HuH-7.5 (cell line): ENCODE measurements around the gene ASIP.

Source experiments
- DNase-seq: peaks from one replicate; pipeline ENCODE4 v3.0.0; 2011; ENCODE audit warnings: low spot score

ASIP gene

GRCh38 chr20:34312024-34312460, 70.8 kb downstream of the ASIP start:
- DNase-seq, result no peak

GRCh38 chr20:34312544-34313217, 71.5 kb downstream of the ASIP start:
- peak; percentile 76 for DNase-seq

- DNase-seq, result no peak
These were observed 74.0 kb downstream of the ASIP start for GRCh38 chr20:34315236-34315635.

GRCh38 chr20:34316196-34316814, 75.1 kb downstream of the ASIP start:
- no peak for DNase-seq
